Measurements from ENCODE around the gene HES1.
A peak's percentile ranks its signal among the peaks of the same experiment; 100 is the strongest.
"Not testable (repeated sequence)": the region's sequence is repeated elsewhere in the genome, so short reads cannot be mapped to it uniquely, and the experiment has no call there.

The HES1 gene

GRCh38 chr3:194128202-194128918, 7.6 kb upstream of the HES1 start:
- no peak for DNase-seq

GRCh38 chr3:194128919-194129295, 7.0 kb upstream of the HES1 start:
- DNase-seq, result not testable (repeated sequence)

GRCh38 chr3:194129581-194130133, 6.3 kb upstream of the HES1 start:
- no peak for DNase-seq

GRCh38 chr3:194130188-194130587, 5.8 kb upstream of the HES1 start:
- DNase-seq, result no peak

GRCh38 chr3:194130807-194131589, 5.0 kb upstream of the HES1 start:
- DNase-seq, result no peak

GRCh38 chr3:194132465-194133286, 3.3 kb upstream of the HES1 start:
- no peak for DNase-seq

GRCh38 chr3:194133661-194134230, 2.2 kb upstream of the HES1 start:
- DNase-seq, result peak; percentile 50

GRCh38 chr3:194134231-194134756, 1.7 kb upstream of the HES1 start:
- peak; percentile 65 for DNase-seq

GRCh38 chr3:194134757-194135515, 1.0 kb upstream of the HES1 start:
- DNase-seq, result peak; percentile 92

- no peak for DNase-seq
Measured at GRCh38 chr3:194135516-194135805, 487 bp upstream of the HES1 start.

GRCh38 chr3:194136519-194137007, 615 bp downstream of the HES1 start:
- DNase-seq, result peak; percentile 44

- peak; percentile 45 for DNase-seq
Measured at GRCh38 chr3:194137008-194137505, 1.1 kb downstream of the HES1 start.

- peak; percentile 54 for DNase-seq
Measured at GRCh38 chr3:194137506-194138474, 1.8 kb downstream of the HES1 start.

GRCh38 chr3:194138732-194139070, 2.8 kb downstream of the HES1 start:
- DNase-seq, result peak; percentile 46

GRCh38 chr3:194139071-194139813, 3.3 kb downstream of the HES1 start:
- DNase-seq, result peak; percentile 81

- DNase-seq, result no peak
Measured at GRCh38 chr3:194139814-194140391, 4.0 kb downstream of the HES1 start.

GRCh38 chr3:194140520-194141414, 4.8 kb downstream of the HES1 start:
- peak; percentile 72 for DNase-seq

All from hematopoietic multipotent progenitor cell treated with erythropoietin and hydrocortisone succinate and interleukin-3 and kit ligand, for 6 days (in vitro differentiated cells).